ENCODE results near the gene LIMA1.

GRCh38 chr12:50258167-50258551, 25.2 kb downstream of the LIMA1 start:
- no peak for TF ChIP-seq CTCF (IDR thresholded peaks at IDR 0.05)
- TF ChIP-seq EP300 (IDR thresholded peaks at IDR 0.05; ENCODE audit: low read depth), result no peak
- TF ChIP-seq POLR2AphosphoS5 (IDR thresholded peaks at IDR 0.05), result no peak
- no peak for TF ChIP-seq POLR2A (IDR thresholded peaks at IDR 0.05)

All from transverse colon (tissue), 4 donors.